Activated T-cell treated with anti-CD3 and anti-CD28 coated beads, Interleukin-2, amount 50 U/mL, for 48 hours (primary cell): ENCODE results near the gene KLHDC9.
"Not testable (repeated sequence)": the region's sequence is repeated elsewhere in the genome, so short reads cannot be mapped to it uniquely, and the experiment has no call there.

Experiments
- DNase-seq, 2 experiments: peaks; one replicate each; pipeline ENCODE4 v3.0.0-alpha.2; 2020

Gene KLHDC9

GRCh38 chr1:161099090-161099802, 1.1 kb downstream of the KLHDC9 start:
- no peak for DNase-seq

- no peak for DNase-seq
These were observed 2.4 kb downstream of the KLHDC9 start for GRCh38 chr1:161100556-161100955.

GRCh38 chr1:161106431-161106830, 8.3 kb downstream of the KLHDC9 start:
- DNase-seq: no peak

DNA sequence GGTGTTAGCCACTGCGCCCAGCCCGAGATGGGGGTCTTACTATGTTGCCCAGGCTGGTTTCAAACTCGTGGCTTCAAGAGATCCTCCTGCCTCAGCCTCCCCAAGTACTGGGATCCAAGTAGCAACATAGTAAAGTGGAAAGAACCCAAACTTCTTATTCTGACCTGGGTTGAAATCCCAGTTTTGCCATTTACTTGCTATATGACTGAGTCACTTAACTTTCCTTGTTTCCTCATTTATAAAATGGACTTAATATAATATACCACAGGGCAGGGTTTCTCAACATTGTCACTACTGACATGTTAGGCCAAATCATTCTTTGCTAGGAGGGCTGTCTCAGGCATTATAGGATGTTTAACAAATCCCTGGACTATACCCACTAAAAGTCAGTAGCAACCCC, 13.0 kb downstream of the KLHDC9 start:
- DNase-seq: no peak

GRCh38 chr1:161111527-161111926, 13.4 kb downstream of the KLHDC9 start:
- DNase-seq: no peak

- no peak for DNase-seq
These were observed 15.8 kb downstream of the KLHDC9 start for GRCh38 chr1:161113915-161114314.

DNA sequence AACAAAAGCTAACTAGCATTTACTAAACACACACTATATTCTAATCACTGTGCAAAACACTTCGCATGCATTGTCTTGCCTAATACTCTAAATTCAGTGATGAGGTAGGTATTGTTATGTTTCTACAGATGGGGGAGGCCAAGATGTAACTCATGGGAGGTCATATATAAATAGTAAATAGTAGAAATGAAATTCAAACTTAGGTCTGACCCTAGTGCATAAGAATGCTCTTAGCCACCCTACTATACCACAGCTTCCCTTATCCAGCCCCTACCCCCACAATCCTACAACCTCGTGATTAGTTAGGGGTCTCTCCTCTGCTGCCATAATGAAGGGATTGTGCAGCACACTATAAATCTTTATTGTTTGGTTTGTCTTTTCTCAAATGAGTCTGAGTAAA, 16.4 kb downstream of the KLHDC9 start:
- no peak for DNase-seq

DNA sequence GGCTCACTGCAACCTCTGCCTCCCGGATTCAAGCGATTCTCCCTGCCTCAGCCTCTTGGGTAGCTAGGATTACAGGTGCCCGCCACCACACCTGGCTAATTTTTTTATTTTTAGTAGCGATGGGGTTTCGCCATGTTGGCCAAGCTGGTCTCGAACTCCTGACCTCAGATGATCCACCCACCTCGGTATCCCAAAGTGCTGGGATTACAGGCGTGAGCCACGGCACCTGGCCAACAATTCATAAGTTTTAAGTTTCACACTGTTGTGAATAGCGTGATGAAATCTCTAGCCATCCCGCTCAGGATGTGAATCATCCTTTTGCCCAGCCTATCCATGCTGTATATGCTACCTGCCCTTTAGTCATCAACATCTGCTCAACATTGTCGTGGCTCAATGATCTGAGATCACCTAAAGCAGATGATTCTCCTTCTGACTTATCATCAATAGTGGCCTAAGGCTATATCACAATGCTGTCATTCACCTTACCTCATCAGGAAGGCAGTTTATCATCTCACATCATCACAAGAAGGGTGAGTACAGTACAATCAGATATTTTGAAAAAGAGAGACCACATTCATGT, 17.1 kb downstream of the KLHDC9 start:
- peak; percentile 63 to 66 for DNase-seq

DNA sequence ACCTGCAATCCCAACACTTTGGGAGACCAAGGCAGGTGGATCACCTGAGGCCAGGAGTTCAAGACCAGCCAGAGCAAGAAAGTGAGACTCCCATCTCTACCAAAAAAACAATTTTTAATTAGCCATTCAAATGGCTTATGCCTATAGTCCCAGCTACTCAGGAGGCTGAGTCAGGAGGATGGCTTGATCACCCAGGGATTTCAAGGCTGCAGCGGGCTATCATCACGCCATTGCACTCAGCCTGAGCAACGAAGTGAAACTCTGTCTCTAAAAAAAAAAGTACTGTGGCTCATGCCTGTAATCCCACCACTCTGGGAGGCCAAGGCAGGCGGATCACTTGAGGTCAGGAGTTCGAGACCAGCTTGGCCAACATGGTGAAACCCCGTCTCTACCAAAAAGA, 17.8 kb downstream of the KLHDC9 start:
- DNase-seq: not testable (repeated sequence)

DNA sequence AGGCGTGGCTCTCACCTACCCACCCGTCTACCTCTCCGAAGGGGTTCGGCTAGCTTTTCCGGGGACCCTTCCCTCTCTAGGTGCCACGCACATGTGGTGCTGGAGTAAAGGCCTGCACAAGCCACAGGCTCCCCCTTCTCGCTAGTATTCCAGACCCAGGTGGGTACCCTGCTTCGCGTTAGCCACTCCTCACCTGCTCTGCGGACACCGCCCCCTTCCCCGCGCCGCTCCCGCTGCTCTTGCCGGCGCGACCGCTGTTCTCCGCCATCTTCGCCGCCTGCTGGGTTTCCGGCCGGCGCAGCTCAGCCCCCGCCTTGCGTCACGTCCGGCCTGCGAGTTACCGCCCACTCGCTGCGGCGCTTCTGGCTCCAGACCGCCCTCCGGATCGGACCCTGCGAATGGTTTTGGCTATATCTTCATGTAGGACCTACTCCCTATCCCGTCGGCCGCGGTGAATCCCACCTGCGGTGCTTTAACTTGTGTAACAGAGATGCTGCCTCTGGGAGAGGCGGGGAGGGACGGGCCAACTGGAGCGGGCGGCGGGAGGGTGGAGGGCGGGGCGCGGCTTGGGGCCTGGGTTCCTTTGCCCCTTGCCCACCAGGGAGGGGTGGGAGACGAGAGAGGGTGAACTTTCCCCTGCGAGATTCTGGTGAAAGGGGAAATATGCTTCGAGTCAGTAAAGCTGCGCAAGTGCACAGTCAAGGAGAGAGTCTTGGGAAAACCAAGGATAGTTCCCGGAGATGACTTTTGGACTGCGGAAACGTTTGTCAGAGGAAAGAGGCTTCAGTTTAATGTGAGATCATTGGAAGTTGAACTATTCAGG, 19.8 kb downstream of the KLHDC9 start, which contains the start of the genes NIT1 and PFDN2:
Gene NIT1 (plus strand): TSS at position 347 of the 823 bp plus-strand sequence. CDS start 72 bp downstream, at position 419.
Gene PFDN2 (minus strand): TSS at position 279 of the 823 bp plus-strand sequence. CDS start 11 bp downstream, at position 268.
- DNase-seq: peak; percentile 90 to 93

DNA sequence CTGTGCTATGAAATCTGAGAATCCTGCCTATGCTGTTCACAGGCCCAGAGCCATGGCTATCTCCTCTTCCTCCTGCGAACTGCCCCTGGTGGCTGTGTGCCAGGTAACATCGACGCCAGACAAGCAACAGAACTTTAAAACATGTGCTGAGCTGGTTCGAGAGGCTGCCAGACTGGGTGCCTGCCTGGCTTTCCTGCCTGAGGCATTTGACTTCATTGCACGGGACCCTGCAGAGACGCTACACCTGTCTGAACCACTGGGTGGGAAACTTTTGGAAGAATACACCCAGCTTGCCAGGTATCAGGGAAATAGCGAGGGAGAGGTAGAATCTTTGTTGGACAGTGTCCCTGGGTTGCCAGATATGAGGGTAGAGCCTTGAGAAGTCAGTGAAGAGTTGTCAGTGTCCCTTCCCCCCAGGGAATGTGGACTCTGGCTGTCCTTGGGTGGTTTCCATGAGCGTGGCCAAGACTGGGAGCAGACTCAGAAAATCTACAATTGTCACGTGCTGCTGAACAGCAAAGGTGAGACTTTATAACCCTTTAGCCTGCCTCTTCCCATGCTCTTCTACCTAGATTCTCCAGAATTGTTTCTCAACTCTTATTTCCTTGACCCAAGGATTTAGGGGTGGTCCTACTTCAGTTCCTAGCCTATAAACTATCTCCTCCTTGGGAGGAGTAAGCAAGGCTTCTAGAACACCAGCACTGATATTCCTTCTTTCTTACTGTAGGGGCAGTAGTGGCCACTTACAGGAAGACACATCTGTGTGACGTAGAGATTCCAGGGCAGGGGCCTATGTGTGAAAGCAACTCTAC, 21.1 kb downstream of the KLHDC9 start:
- DNase-seq: peak; percentile 67 to 74

GRCh38 chr1:161121042-161121650, 23.0 kb downstream of the KLHDC9 start:
- DNase-seq: no peak

DNA sequence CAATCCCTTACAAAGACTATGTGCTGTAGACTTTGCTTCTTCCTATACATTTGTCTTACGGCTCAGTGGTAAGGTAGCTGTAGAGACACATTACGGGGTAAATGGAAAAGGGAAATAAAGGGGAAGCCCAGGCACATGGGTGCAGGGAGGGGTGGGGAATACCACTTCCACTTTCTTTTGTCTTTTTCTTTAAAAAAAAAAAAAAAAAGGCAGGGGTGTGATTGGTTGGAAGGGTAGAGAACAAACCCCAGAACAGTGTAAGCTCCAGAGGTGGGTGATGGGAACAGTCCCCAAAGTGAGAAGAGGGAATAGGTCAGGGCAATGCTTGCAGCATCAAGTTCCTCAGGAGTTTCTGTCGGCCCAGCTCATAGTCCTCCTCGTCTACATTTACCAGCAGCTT, 23.7 kb downstream of the KLHDC9 start:
- DNase-seq: no peak

- DNase-seq: no peak
These were observed 24.8 kb downstream of the KLHDC9 start for GRCh38 chr1:161122967-161123366.

DNA sequence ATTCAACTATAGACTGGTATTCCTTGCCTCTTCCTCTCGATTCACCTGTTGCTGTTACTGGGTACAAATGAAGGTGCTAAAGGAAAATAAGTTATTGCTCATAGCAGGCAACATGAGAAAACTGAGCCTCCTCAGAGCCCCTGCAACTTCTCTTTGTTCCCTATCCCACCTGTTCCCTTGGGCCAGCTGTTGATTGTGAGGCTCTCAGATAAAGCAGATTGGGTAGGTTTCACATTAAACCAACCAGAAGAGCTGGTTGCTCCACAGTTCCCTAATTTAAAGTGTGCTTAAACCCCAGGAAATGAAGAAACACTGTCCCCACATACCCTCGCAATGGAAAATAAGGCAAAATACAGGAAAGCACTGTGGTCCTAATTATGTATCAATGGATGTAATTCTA, 29.5 kb downstream of the KLHDC9 start:
- no peak for DNase-seq

DNA sequence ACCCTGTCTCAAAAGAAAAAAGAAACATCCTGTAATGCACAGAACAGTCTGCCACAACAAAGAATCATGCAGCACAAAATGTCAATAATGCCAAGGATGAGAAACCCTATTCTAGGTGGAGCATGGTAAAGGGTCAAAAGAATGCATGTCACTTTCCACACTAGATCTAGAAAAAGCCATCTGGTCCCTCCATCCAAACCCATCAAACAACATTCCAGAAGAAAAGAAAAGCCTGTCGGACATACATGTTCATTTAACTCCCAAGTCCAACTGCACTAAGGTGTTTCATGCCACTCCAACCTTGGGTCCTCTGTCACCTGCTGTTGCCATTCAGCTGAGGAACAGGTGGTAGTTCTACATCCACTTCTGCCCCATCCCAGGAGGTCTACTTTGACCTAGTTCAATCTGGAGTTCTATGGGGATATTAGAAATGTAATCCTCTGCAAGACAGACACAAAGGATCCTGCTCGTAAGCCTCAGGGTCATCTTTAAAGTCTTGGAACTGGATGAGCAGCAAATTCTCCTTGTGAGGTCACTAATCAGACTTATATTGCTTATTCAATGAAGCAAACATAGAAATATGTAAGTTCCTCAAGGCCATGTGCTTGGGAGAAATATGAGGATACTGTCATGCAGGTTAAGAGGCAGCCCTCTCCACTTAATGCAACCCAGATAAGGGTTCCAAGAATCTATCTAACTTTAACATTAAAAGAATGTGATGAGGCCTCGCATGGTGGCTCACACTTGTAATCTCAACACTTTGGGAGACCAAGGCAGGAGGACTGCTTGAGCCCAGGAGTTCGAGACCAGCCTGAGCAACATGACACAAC, 30.6 kb downstream of the KLHDC9 start:
- DNase-seq: no peak

DNA sequence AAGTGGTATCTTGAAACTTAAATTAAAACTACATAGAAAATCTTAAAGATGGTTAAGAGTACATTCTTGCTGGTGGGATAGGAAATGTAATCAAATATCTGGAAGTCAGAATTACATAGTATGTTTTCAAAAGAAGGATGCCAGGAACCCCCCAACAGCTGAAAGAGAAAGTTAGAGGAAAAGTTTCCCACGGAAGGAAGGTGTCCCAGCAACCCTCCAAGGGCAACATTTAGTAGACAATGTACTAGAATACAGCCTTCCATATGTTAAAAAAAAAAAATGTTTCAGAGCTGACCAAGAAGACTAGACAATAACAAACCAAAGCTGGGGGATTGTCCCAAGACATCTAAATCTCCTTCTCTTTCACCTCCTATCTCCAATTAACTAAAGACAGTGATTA, 32.1 kb downstream of the KLHDC9 start:
- DNase-seq: no peak

- no peak for DNase-seq
These were observed 33.6 kb downstream of the KLHDC9 start for GRCh38 chr1:161131523-161132409.

DNA sequence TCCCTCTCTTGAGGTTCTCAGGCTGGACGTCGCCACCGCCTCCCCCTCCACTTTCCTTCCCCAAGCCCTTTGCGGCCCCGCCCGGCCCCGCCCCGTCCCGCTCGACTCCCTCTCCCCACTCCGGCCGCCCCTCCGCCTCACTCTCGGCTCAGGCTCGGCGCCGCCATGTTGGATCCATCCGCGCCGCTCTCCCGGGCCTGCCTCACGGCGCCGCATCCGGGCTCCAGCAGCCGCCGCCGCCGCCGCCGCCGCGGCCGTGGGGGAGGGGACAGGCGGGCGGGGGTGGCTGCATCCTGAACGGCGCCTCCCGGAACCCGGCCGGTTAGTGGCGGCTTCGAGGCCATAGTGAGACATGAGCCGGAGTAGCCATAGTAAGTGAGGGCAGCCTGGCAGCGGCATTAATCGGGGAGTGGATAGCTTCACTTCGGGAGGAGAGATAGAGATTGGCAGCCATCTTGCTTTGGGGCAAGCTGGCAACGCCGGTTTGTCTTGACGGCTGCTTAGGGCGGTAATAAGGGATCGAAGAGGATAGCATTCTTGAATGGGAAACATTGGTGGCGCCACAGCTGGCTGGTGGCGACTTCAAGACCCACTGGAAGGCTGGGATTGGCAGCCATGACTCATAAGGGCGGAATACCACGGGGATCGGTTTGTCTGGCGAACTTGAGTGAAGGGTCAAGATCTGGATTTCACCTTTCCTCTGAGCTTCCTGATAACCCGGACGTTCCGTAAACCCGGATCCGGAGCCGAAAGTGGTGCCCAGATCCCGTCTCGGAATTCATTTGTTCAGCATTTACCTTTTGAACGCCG, 34.5 kb downstream of the KLHDC9 start, which contains the start of gene DEDD:
Gene DEDD (minus strand): TSS at position 258 of the 810 bp plus-strand sequence. CDS start 8,205 bp downstream, outside the sequence.
- peak; percentile 91 to 93 for DNase-seq
